Activated naive CD8-positive, alpha-beta T cell treated with anti-CD3 and anti-CD28 coated beads, Interleukin-2, amount 50 U/mL, for 16 hours (primary cell): ENCODE results near the gene ACAA2.
"Not testable (repeated sequence)": the region's sequence is repeated elsewhere in the genome, so short reads cannot be mapped to it uniquely, and the experiment has no call there.

Source experiments
- DNase-seq: peaks from one replicate; pipeline ENCODE4 v3.0.0-alpha.2; 2020; ENCODE audit warnings: low read depth, low spot score

The ACAA2 gene

DNA sequence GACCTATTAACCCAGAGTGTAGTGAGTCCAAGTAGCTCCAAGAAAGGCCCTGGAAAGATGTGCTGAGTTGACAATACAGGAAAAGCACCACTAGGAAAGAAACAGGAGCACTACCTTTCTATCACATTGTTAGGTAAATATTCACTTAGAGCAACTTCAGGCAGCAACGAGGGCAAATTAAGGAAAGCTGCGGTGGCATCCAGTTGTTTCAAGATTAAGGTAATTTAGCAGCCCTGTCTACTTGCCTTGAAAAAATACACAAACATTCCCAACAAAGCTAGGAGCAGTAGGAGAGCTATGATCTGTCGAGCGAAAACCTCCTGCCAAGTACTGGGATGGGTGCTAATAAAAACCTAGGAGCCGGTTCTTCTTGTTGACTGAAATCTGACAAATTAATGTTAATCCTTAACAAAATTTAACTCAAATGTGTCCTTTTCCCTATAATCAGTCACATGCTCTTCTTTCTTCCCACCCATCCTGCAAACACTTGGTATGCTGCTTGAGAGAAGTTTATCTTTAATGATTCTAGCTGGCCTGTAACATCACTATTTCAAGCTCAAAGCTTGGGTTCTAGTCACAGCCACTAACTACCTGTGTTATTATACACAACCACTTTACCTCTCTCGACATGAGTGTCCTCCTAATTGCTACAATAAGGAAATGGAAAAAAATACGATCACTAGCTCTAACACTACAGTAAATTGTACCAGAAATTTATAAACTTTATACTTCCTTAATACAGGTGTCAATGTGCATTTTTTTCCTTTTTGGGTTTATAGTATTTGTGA lies 2.0 kb downstream of the ACAA2 start:
- no peak for DNase-seq

DNA sequence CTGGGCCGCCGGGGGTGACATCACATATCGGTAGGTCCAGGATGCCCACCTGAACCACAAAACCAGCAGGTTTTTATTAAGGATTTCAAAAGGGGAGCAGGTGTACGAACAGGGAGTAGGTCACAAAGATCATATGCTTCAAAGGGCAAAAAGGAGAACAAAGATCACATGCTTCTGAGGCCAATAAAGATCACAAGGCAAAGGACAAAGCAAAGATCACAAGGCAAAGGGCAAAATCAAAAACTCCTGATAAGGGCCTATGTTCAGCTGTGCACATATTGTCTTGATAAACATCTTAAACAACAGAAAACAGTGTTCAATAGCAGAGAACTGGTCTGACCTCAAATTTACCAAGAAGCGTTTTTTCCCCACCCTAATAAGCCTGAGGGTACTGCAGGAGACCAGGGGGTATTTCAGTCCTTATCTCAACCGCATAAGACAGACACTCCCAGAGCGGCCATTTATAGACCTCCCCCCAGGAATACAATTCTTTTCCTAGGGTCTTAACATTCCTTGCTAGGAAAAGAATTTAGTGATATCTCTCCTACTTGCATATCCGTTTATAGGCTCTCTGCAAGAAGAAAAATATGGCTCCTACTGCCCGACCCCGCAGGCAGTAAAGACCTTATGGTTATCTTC lies 4.7 kb downstream of the ACAA2 start:
- not testable (repeated sequence) for DNase-seq

DNA sequence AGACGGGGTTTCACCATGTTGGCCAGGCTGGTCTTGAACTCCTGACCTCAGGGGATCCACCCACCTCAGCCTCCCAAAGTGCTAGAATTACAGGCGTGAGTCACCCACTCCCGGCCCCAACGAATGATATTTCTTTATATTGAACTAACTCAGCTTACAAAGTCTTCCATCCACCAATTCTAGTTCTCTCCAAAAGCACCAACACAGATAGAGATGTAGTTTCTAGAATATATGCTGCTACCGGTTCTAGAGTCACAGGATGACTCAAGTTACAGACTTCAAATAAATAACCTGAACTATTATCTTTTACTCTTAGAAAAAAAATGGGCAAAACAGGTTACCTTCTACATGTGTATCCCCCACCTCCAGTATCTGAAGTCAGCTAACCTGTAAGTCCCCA lies 9.2 kb downstream of the ACAA2 start:
- DNase-seq = no peak

DNA sequence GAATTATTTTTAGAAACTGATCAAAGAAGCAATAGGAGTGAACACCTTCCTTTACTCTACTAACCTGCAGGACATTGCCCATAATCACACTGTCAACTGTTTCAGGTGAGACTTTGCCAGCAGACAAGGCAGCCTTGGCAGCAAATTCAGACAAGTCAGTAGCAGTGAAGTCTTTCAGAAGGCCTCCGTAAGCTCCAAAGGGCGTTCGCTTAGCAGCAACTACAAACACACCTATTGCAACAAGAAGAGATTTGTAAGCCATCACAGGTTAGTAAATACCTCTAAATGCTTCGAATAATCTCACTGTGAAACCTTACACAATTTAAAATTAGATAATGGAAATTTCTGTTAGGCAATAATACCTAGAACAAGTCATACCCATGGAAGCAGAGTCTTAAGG lies 10.7 kb downstream of the ACAA2 start:
- no peak for DNase-seq

GRCh38 chr18:49800491-49800890 lies 12.8 kb downstream of the ACAA2 start:
- DNase-seq = not testable (repeated sequence)

DNA sequence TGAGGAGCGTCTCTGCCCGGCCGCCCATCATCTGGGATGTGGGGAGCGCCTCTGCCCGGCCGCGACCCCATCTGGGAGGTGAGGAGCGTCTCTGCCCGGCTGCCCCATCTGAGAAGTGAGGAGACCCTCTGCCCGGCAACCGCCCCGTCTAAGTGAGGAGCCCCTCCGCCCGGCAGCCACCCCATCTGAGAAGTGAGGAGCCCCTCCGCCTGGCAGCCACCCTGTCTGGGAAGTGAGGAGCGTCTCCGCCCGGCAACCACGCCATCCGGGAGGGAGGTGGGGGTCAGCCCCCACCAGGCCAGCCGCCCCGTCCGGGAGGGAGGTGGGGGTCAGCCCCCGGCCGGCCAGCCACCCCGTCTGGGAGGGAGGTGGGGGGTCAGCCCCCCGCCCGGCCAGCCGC lies 13.5 kb downstream of the ACAA2 start:
- not testable (repeated sequence) for DNase-seq

- DNase-seq = no peak
Observed at GRCh38 chr18:49798001-49798400, 15.3 kb downstream of the ACAA2 start.

DNA sequence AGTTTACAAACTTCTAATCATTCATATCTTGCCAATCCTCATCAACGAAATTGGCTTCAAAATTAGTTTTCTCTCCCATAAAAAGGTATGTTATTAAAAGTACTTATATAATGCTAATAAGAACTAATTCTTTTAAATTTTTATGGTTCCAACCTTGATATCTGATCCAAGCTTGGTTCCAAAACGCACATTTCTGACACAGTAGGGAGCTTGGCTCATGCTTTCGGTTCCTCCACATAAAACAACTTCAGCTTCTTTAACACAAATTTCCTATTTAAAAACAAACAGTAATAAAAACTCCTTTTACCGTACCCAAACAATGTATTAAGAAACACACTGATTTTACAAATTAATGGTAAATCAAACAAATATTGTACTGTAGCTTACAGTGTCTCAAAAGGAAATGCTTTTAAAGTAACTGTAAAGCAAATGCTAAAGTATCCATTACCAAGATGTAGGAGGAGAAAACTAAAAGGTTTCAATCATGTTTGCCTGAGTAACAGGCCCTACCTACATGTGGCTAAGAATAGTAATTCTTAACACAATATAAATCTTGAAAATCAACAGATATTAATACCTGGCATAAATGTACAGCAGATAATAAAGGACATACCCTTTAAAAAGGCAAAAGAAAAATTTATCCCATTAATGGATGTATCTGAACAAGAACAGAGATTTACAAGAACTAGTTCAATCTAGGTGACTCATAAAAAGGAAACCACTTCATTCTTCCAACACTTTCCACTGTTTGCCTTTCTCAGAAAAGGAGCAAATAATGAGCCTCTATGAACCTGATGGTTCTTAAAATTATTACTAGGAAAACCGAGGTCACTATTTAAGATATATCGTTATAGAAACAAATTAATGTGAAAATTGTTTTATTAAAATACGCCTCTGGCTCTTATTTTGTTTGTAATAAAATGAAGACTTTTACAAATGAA lies 17.5 kb downstream of the ACAA2 start:
- DNase-seq = no peak

- no peak for DNase-seq
Observed at GRCh38 chr18:49794743-49795142, 18.6 kb downstream of the ACAA2 start.

DNA sequence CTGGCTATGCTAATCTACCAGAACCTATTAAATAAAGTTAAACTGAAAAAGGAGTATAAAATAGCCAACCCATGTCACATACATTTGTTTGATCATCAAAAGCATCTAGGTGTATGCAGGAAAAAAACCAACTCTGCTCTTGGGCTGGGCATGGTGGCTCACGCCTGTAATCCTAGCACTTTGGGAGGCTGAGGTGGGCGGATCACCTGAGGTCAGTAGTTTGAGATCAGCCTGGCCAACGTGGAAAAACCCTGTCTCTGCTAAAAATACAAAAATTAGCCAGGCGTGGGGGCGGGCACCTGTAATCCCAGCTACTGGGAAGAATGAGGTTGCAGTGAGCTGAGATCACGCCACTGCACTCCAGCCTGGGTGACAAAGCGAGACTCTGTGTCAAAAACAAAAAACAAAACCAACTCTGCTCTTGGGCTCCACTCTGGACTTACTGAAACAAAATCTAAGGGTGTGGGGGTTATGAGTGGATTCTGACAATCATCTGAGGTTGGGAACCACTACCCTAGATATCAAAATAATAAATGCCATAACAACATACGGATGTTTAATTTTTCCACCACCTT lies 23.7 kb downstream of the ACAA2 start:
- DNase-seq = not testable (repeated sequence)

GRCh38 chr18:49788327-49788898 lies 24.9 kb downstream of the ACAA2 start:
- no peak for DNase-seq

GRCh38 chr18:49786019-49786720 lies 27.2 kb downstream of the ACAA2 start:
- no peak for DNase-seq

DNA sequence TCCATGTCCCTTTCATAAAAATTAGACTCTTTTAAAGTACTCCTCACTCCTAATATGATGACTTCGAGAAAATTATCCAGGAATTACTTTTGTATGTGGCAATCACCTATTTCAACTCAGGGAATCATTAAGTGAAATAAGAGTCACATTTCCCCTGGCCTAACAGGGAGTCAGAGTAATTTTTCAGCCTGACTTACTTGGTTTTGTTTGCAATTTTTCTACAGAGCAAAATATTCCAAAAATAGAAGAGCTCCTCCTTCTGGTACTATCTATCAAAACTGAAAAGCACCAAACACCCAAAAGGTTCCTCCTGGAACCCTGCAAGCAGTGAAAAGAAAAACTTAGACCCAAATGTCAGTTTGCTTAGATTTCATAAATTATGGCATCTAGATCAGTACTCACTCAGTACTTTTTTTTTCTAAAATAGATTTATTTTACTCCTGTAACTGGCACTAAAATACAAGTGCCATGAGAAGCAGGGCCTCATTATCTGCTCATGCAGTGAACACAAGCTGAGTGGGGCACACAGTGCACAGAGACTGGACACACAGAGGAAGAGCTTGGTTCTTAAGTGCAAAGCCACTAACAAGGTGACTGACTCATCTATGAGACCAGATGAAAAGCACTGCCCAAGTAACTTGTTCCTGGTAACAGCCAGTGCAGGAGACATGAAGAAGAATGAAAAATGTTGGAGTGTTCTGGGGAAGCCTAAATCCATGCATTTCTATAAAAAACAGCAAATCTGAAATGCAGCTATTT lies 28.7 kb downstream of the ACAA2 start:
- DNase-seq = no peak

DNA sequence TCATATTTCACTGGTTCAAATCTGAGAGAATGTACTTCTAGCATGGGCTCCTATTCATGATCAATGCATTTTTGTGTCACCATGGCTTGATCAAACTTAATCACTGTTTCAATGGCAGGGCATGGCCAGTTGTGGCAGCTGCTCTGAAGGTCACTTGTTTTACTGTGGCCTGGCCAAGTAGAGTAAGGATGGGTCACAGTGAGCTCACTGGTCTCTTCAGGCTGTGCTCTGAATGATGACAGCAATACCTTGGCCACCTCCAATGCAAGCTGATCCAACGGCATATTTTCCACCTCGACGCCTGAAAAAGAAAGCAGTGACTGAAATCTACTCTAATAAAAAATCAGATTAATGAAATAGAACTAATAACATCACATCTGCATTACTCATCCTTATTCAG lies 29.7 kb downstream of the ACAA2 start:
- DNase-seq = not testable (repeated sequence)

DNA sequence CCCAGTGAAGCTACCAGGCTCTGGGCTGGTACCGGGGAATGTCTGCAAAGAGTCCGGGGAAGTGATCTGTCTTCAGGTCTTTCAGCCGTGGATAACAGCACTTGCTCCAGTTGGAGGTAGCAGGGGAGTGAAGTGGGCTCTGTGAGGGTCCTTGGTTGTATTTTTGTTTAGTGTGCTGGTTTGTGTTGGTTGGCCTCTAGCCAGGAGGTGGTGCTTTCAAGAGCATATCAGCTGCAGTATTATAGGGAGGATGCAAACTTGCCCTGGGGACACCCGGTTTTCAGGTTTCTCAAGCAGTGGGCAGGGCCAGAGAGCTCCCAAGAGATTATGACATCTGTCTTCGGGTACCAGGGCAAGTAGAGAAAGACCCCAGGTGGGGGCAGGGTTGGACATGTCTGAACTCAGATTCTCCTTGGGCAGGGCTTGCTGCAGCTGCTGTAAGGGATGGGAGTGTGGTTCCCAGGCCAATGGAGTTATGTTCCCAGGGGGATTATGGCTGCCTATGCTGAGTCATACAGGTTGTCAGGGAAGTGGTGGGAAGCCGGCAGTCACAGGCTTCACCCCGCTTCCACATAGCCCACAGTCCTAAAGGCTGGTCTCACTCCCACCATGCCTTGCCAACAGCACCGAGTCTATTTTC lies 34.4 kb downstream of the ACAA2 start:
- DNase-seq = no peak

GRCh38 chr18:49769047-49769728 lies 44.1 kb downstream of the ACAA2 start:
- DNase-seq = no peak

DNA sequence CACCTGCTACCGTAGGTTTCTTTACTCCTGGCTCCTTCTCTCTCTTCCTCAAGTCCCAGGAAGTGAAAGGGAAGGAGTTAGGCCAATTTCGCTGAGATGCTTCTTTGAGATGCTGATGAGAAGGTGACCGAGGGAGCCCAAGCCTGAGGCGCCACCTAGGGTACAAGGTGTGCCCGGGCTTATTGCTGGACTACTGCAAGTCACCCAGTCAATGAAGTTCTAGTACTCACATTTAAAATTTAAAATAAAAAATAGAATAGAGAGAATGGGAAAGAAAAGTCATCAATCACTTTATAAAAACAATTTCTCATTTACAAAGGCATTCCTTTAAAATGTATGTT lies 45.3 kb downstream of the ACAA2 start:
- no peak for DNase-seq

GRCh38 chr18:49767111-49768050 lies 46.0 kb downstream of the ACAA2 start:
- DNase-seq = no peak
